Stomach (tissue), 4 donors: ENCODE results near the gene FAM50A.

Experiments
- CTCF ChIP-seq, 7 experiments: fragments of 450-650 bp in 4 of 7; fragments of 200-600 bp in 3 of 7; sonication (generic) in 3 of 7; IDR thresholded peaks; one replicate each; pipeline ENCODE4 v1.5.1; 2016 to 2019; ENCODE audit warnings: antibody characterized with exemption in 7 of 7, control low read depth in 2 of 7, mild to moderate bottlenecking in 1 of 7
- POLR2A ChIP-seq, 4 donors: fragments of 450-650 bp; IDR thresholded peaks; one replicate each; pipeline ENCODE4 v1.6.1; 2016; ENCODE audit warnings: antibody characterized with exemption in 4 of 4, control low read depth in 2 of 4, mild to moderate bottlenecking in 1 of 4, moderate library complexity in 1 of 4

- TF ChIP-seq CTCF (IDR thresholded peaks at IDR 0.05): no peak
- no peak for TF ChIP-seq POLR2A (IDR thresholded peaks at IDR 0.05)
Observed at GRCh38 chrX:154412468-154412867, 31.5 kb upstream of the FAM50A start.
